Smooth muscle cell (in vitro differentiated cells): ENCODE measurements around the gene DENND11. TPM values are rescaled to one million over a fixed set of nuclear protein-coding genes. Genes with fewer than 3 reads are reported as not detected.
A peak's percentile ranks its signal among the peaks of the same experiment; 100 is the strongest.

ENCODE experiments used
- DNase-seq: peaks from one replicate; lab custom pipeline; 2025; ENCODE audit not compliant: unreplicated experiment; lab: John Stamatoyannopoulos, UW
- H2AFZ ChIP-seq: fragments of 200-600 bp; sonication (generic); 2 replicates; pipeline ENCODE4 v1.6.0; 2016; ENCODE audit warnings: antibody characterized with exemption, low read depth, mild to moderate bottlenecking
- H3F3A ChIP-seq: fragments of 200-600 bp; sonication (generic); 2 replicates; pipeline ENCODE4 v1.6.0; 2017; ENCODE audit warnings: antibody characterized with exemption, low read depth
- H3K27ac ChIP-seq: fragments of 200-600 bp; sonication (generic); 2 replicates; pipeline ENCODE4 v1.5.1; 2016; ENCODE audit warnings: low read depth, mild to moderate bottlenecking
- H3K27me3 ChIP-seq: fragments of 200-600 bp; sonication (generic); 2 replicates; pipeline ENCODE4 v1.6.1; 2016; ENCODE audit warnings: low read depth, mild to moderate bottlenecking
- H3K36me3 ChIP-seq: fragments of 200-600 bp; sonication (generic); 2 replicates; pipeline ENCODE4 v1.5.1; 2016; ENCODE audit warnings: low read depth
- H3K4me1 ChIP-seq: fragments of 200-600 bp; sonication (generic); 2 replicates; pipeline ENCODE4 v1.5.1; 2016; ENCODE audit warnings: low read depth
- H3K4me2 ChIP-seq: fragments of 200-600 bp; sonication (generic); 2 replicates; pipeline ENCODE4 v1.6.0; 2016; ENCODE audit warnings: mild to moderate bottlenecking
- H3K4me3 ChIP-seq: fragments of 200-600 bp; sonication (generic); 2 replicates; pipeline ENCODE4 v1.5.1; 2016; ENCODE audit warnings: mild to moderate bottlenecking
- H3K79me2 ChIP-seq: fragments of 200-600 bp; sonication (generic); 2 replicates; pipeline ENCODE4 v1.6.0; 2016; ENCODE audit warnings: low read depth, mild to moderate bottlenecking
- H3K9ac ChIP-seq: fragments of 200-600 bp; sonication (generic); 2 replicates; pipeline ENCODE4 v1.6.0; 2016; ENCODE audit warnings: low read depth
- H3K9me3 ChIP-seq: fragments of 200-600 bp; sonication (generic); replicated peaks from 2 replicates; pipeline ENCODE4 v1.5.1; 2016; ENCODE audit warnings: low read depth
- H4K20me1 ChIP-seq: fragments of 200-600 bp; sonication (generic); 2 replicates; pipeline ENCODE4 v1.6.0; 2016; ENCODE audit warnings: low read depth
- CTCF ChIP-seq: fragments of 200-600 bp; sonication (generic); IDR thresholded peaks from 2 replicates; pipeline ENCODE4 v1.5.1; 2017; ENCODE audit warnings: borderline replicate concordance, mild to moderate bottlenecking, antibody characterized with exemption; ENCODE audit not compliant: insufficient read depth, poor library complexity, severe bottlenecking
- WGBS: methylation state at CpG from one replicate; pipeline ENCODE4 v1.1.7; 2016; ENCODE audit warnings: low lambda C conversion rate; 5-methylcytosine and 5-hydroxymethylcytosine counted together
- polyA plus RNA-seq: library from polyadenylated mRNA; unstranded; fragments of >200 nt; fragmentation: Nextera tagmentation; extraction: Ambion mirVana; gene quantifications from 2 replicates; pipeline ENCODE4 v1.2.1, GENCODE V29; 2016
- total RNA-seq: library from RNA; depleted of rRNA; stranded (reverse); fragments of >200 nt; gene quantifications from 2 replicates; pipeline ENCODE4 v1.2.3, GENCODE V29; 2014

Gene DENND11
- total and polyA plus RNA-seq, 2 experiments from 2014 or later: 3.2 to 9.3 TPM

- H3K27me3 ChIP-seq: no peaks in the 10 kb centered on the region
- no peaks in the 10 kb centered on the region for H3K79me2 ChIP-seq
- no peaks in the 10 kb centered on the region for H3K9me3 ChIP-seq
- peaks cover 20% of the 10 kb centered on the region for H3K4me1 ChIP-seq
- no peaks in the 10 kb centered on the region for H3K36me3 ChIP-seq
- no peak overlapping the region for H3K9ac ChIP-seq
- DNase-seq: no peak
- no peak overlapping the region for H3K4me3 ChIP-seq
- no peak overlapping the region for H2AFZ ChIP-seq
- H4K20me1 ChIP-seq: no peaks in the 10 kb centered on the region
- no peak overlapping the region for H3K4me2 ChIP-seq
- peaks cover 5% of the 10 kb centered on the region for H3F3A ChIP-seq
- WGBS: 93% methylated on average over 1 of the region's 1 CpG
- TF ChIP-seq CTCF: no peak
- no peak overlapping the region for H3K27ac ChIP-seq
Observed at GRCh38 chr7:141706239-141707064, 4.5 kb upstream of the DENND11 start.

- H3K79me2 ChIP-seq: no peaks in the 10 kb centered on the region
- DNase-seq: no peak
- TF ChIP-seq CTCF: no peak
- H3K36me3 ChIP-seq: no peaks in the 10 kb centered on the region
- no peak overlapping the region for H2AFZ ChIP-seq
- no peak overlapping the region for H3K9ac ChIP-seq
- 20% methylated on average over 5 of the region's 5 CpGs for WGBS
- no peak overlapping the region for H3K4me2 ChIP-seq
- H3K27ac ChIP-seq: no peak overlapping the region
- H3F3A ChIP-seq: peaks cover 5% of the 10 kb centered on the region
- H3K4me1 ChIP-seq: peaks cover 20% of the 10 kb centered on the region
- H3K27me3 ChIP-seq: no peaks in the 10 kb centered on the region
- H4K20me1 ChIP-seq: peaks cover 4% of the 10 kb centered on the region
- H3K9me3 ChIP-seq: no peaks in the 10 kb centered on the region
- no peak overlapping the region for H3K4me3 ChIP-seq
Observed at GRCh38 chr7:141704741-141705140, 2.8 kb upstream of the DENND11 start.

- no peak overlapping the region for H3K4me2 ChIP-seq
- H3K9ac ChIP-seq: no peak overlapping the region
- DNase-seq: no peak
- no peak for TF ChIP-seq CTCF
- H3K79me2 ChIP-seq: no peaks in the 10 kb centered on the region
- peaks cover 7% of the 10 kb centered on the region for H4K20me1 ChIP-seq
- no peaks in the 10 kb centered on the region for H3K36me3 ChIP-seq
- no peak overlapping the region for H3K4me3 ChIP-seq
- no peak overlapping the region for H3K27ac ChIP-seq
- H3K9me3 ChIP-seq: no peaks in the 10 kb centered on the region
- peaks cover 5% of the 10 kb centered on the region for H3F3A ChIP-seq
- 33% methylated on average over 3 of the region's 3 CpGs for whole genome bisulfite sequencing
- no peaks in the 10 kb centered on the region for H3K27me3 ChIP-seq
- peaks cover 20% of the 10 kb centered on the region for H3K4me1 ChIP-seq
- no peak overlapping the region for H2AFZ ChIP-seq
Observed at GRCh38 chr7:141704112-141704511, 2.1 kb upstream of the DENND11 start.

- H2AFZ ChIP-seq: no peak overlapping the region
- H3K36me3 ChIP-seq: no peaks in the 10 kb centered on the region
- 67% methylated on average over 4 of the region's 4 CpGs for WGBS
- no peaks in the 10 kb centered on the region for H3K79me2 ChIP-seq
- peaks cover 20% of the 10 kb centered on the region for H3K4me1 ChIP-seq
- no peak for TF ChIP-seq CTCF
- H3K27me3 ChIP-seq: no peaks in the 10 kb centered on the region
- peaks cover 14% of the 10 kb centered on the region for H4K20me1 ChIP-seq
- peaks cover 5% of the 10 kb centered on the region for H3F3A ChIP-seq
- no peak overlapping the region for H3K9ac ChIP-seq
- no peak overlapping the region for H3K27ac ChIP-seq
- no peaks in the 10 kb centered on the region for H3K9me3 ChIP-seq
- no peak for DNase-seq
- H3K4me3 ChIP-seq: peak overlapping the region; percentile 74
- H3K4me2 ChIP-seq: peak overlapping the region; percentile 99
Observed at GRCh38 chr7:141702892-141703291, 926 bp upstream of the DENND11 start.
